Stimulated activated CD8-positive, alpha-beta memory T cell treated with anti-CD3 and anti-CD28 coated beads, Interleukin-2, amount 100 ng/mL, for 48 hours (primary cell): Measurements from ENCODE around the gene FHL2.
A peak's percentile ranks its signal among the peaks of the same experiment; 100 is the strongest.

ENCODE experiments used
- DNase-seq, 2 donors: peaks; one replicate each; pipeline ENCODE4 v3.0.0-alpha.2; 2020; ENCODE audit warnings: low read depth in 2 of 2

Gene FHL2

GRCh38 chr2:105379741-105380186, 19.1 kb downstream of the FHL2 start:
- no peak for DNase-seq

DNA sequence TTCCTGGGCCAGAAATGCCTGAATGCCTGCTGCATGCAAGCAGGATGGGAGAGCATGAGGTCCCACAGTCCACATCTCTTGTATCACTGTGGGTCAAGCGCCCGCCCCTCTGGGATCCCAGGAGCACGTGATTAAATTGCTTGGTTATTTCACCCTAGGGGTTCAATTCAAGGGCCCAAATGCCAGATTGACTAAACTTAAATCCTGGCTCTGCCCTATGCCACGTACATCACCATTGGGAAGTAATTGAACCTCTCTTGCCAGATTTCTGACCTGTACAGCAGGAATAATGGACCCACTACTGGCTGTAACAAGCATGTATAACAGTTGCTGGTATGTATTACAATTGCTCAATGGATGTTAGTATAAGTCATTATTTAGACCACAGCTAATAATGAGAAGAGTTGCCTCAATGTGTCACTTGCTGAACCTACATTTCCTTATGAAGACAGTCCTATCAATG, 19.9 kb downstream of the FHL2 start:
- DNase-seq, result no peak

DNA sequence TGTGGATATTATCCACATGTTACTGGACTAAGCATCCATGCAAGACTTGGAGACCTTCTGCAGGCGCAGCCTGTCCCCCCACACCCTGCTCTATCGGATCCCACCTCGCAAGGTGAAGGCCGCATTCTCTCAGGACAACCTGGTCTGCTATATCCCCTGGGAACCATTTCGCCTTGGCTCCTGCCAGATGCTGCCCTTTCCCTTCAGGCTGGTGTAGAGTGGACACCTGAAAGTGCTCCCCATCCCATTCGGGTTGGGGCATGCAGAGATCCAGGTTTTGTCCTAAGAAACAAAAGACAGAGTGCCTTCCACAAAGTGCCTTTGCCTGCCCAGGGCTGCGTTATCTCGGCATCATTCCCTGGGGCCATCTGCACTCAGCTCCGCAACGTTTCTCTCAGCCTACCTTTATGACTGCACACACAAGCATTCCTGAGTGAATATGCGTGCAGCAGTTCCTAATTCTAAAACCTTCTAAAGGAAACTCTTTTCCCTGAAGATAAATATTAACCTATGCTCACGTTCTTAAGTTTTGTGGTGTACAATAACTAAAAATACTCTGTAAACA, 20.5 kb downstream of the FHL2 start:
- DNase-seq, result no peak

- DNase-seq, result no peak
Measured at GRCh38 chr2:105377871-105378270, 21.0 kb downstream of the FHL2 start.

- no peak for DNase-seq
Measured at GRCh38 chr2:105376789-105377240, 22.0 kb downstream of the FHL2 start.

- DNase-seq, result no peak
Measured at GRCh38 chr2:105376010-105376409, 22.8 kb downstream of the FHL2 start.

DNA sequence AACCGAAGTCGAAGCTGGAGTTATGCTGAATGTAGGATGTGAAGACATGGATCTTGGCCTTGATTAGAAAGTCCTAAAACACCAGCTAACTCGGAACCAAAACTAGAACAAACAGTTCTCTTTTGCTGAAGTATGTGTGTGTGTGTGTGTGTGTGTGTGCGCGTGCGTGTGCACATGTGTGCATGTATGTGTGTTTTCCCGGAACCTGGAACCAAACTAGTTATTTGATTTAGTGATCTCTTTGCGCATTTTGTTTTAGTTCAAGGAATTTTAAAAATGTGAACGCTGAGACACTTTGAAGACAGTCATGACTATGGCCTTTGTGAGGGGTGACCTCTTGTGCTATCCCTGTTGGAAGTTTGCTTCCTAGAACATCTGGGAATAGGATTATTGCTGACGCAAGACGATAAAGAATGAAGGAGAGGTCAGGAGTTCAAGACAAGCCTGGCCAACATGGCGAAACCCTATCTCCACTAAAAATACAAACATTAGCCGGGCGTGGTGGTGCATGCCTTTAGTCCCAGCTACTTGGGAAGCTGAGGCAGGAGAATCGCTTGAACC, 23.8 kb downstream of the FHL2 start:
- DNase-seq, result no peak

- no peak for DNase-seq
Measured at GRCh38 chr2:105373895-105374401, 24.9 kb downstream of the FHL2 start.

DNA sequence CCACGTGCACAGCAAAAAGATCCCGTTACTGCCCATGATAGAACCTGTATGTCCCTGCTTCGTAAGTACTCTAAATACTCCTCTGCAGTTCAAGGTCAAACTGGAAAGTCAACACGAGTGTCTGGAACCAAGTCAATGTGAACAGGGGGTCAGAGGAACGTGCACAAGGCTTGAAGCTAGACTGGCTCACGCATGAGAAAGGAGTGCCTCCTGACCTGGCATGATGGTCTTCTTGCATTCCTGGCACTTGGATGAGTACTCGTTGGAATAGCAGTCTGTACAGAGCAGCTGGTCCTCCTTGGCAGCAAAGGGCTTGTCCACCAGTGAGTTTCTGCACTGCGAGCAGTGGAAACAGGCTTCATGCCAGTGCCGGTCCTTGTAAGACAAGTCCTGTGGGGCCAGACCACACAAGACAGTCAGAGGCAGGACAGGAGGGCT, 25.5 kb downstream of the FHL2 start:
- DNase-seq, result no peak

GRCh38 chr2:105371810-105372209, 27.0 kb downstream of the FHL2 start:
- DNase-seq, result no peak

- no peak for DNase-seq
Measured at GRCh38 chr2:105371156-105371555, 27.7 kb downstream of the FHL2 start.

- peak; percentile 70 to 79 for DNase-seq
Measured at GRCh38 chr2:105369777-105370690, 28.8 kb downstream of the FHL2 start.

DNA sequence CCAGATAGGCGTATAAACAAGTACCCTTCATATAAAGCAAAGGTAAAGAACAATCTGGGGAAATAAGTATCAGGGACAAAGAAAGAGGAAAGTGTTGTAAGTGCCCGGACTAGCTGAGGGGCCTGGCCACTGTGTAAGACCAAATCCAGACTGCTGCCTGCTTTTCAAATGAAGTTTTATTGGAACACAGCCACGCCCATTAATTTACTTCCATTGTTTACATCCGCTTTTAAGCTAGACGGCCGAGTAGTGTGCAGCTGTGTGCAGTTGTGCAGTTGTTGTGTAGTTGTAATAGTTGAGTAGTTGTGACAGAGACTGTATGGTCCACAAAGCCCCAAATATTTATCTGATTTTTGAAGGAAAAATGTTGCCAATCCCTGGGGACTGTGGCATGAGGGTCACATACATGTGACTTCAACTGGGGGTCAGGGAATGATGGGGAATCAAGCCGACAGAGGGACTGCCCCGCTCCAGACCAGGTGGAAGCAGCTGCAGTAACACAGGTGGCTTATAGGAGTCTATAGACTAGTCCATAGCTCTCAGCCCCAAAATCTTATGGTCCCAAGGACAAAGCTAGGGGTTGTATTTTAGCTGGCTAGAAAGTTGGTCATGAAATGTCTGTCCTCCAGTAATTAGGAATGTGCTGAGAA, 30.0 kb downstream of the FHL2 start:
- no peak for DNase-seq

- no peak for DNase-seq
Measured at GRCh38 chr2:105365206-105365605, 33.6 kb downstream of the FHL2 start.

DNA sequence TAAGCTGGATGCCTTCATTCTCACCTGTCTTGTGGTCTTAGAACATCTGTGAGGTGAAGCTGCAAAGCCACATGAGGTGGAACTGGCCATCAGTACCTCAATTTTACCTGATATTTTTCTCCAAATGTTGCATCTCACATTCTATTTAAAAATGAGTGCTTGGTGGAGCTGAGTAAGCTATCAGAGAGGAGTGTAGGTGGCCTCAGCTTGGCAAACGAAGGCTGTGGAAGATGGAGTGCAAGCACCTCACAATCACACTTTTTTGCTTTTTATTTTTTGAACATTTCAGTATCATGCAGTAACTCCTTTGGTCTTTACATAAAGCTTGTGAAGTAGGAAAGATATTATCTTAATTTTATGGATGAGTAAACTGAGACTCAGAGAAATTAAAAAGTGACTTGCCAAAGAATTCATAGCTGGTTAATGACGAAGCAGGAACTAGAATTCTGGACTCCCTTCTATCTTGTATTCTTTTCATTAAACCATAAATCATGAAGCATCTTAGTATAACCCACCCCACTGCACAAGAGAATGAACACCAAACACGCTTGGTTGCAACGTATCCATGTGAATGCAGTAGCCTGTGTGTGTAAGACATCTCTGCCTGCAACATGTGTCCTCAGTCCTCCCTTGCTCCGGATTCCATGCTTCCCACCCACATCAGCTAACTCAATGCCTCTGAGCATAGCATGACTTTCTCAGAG, 34.3 kb downstream of the FHL2 start:
- DNase-seq, result no peak

- DNase-seq, result no peak
Measured at GRCh38 chr2:105362862-105363591, 35.8 kb downstream of the FHL2 start.

DNA sequence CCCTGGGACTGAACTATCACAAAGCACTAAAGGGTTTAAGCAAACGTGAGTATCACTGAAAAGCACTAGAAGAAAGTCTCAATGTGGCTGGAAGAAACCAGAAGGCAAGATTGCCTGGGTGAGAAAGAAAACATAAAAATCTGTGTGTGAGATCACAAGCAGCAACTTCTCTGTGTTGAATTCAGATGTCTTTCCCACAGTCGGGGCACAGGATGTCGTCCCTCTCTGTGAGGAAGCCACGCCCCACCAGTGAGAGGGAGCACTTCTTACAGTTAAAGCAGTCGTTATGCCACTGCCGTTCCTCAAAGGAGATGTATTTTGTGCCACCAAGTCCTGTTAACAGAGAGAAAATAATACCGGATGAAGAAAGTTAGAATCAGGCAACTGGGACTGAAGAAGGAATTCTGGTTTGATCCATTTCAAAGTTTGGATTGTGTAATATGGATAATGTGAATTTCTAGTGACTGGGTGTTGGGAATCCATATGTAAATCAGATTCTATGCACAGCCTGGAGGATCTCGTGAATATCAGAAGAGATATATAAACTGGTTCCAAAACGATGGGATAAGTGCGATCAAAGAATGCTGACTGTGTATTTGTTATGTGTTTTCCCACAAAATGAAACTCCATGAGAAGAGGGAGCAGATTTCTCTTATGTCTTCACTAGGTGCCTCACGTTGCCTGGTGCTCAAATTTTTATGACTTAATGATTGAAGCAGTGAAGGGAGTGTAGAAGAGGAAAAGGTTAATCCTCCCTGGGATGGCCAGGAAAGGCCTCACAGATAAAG, 37.6 kb downstream of the FHL2 start:
- no peak for DNase-seq

DNA sequence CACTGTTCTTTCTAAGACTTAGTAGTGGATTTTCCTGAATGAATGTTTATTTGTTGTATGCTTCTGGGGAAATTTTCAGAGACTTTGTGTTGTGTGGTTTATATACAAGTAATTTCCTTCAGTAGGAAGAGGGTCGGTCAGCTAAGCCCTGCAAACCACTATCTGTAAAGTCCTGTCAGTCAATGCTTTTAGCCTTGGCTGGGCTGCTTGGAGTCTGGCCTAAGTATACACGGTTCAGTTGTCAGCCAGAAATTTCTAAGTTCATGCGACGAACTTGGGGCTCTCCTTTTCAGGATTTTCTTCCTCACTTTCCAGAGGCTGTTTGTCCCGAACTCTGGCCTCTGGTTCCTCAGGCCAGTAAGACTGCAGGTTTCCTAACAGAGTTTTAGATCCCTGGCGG, 40.3 kb downstream of the FHL2 start:
- DNase-seq, result no peak

DNA sequence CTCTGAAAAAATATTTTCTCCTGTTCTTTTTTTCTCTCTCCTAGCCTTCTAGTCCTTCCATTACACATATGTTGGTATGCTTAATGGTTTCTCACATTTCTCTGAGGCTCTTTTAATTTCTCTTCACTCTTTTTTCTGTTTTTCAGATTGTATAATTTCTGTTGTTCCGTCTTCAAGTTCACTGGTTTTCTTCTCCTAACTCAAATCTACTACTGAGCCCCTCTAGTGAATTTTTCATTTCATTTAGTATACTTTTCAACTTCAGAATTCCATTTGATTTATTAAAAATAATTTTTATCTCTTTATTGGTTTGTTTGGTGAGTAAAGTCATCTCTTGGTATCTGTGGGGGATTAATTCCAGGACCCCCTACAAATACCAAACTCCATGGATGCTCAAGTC, 41.7 kb downstream of the FHL2 start:
- no peak for DNase-seq
